ENCODE data around the gene NT5DC2. TPM values are rescaled to one million over a fixed set of nuclear protein-coding genes. Genes with fewer than 3 reads are reported as not detected.

The NT5DC2 gene
- total and polyA plus RNA-seq, 7 donors: 6.8 to 13.7 (median 10.3) TPM

DNA sequence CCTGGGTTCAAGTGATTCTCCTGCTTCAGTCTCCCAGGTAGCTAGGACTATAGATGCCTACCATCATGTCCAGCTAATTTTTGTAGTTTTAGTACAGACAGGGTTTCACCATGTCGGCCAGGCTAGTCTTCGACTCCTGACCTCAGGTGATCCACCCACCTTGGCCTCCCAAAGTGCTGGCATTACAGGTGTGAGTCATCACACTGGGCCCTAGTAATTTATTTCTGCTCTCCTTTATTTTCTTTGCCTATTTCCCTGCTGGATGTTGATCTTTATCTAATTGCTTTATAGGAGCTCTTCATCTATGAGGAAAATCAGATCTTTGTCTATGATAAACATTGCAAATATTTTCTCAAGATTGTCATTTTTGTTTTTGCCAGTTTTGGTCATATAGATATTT is 34.4 kb upstream of the NT5DC2 start:
- H3K4me3 ChIP-seq: no peak overlapping the region
- 76 to 97% (median 85%) methylated on average over 2 of the region's 2 CpGs for WGBS, 3 donors
- no peak overlapping the region for H3K27ac ChIP-seq
- no peaks in the 10 kb centered on the region for H3K9me3 ChIP-seq
- ATAC-seq: no peak
- TF ChIP-seq CTCF (IDR thresholded peaks at IDR 0.05): no peak
- intact Hi-C loops (cut with DNase I): no loop called here
- no peak for DNase-seq
- H3K4me1 ChIP-seq: peaks cover 4% of the 10 kb centered on the region
- peaks cover 9 to 55% of the 10 kb centered on the region in 2 donors for H3K36me3 ChIP-seq (ENCODE audit: insufficient read depth in 1 of 2, low read depth in 1 of 2)
- no peaks in the 10 kb centered on the region for H3K27me3 ChIP-seq (ENCODE audit: insufficient read depth in 3 of 3, low read length in 2 of 3)

DNA sequence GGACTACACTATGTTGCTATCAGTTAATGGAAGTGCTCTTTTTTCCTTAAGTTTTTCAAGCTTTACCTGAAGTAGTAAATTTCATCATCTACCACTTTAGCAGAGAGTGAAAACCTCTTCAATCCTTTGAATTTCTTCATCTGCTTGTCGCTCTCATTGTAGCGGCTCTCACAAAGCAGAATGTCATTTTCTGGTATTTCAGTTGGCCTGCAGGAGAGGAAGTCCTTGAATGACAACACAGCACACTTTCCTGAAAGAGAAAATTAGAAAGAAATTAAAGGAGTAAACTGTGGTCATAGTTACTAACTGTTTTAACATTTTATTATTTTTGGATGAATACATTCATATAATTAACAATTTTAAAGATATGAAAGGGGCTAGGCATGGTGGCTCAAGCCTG is 30.3 kb upstream of the NT5DC2 start:
- peaks cover 17 to 83% of the 10 kb centered on the region in 2 donors for H3K36me3 ChIP-seq (ENCODE audit: insufficient read depth in 1 of 2, low read depth in 1 of 2)
- ATAC-seq: no peak
- no peaks in the 10 kb centered on the region for H3K4me1 ChIP-seq
- no peak for DNase-seq
- no peak overlapping the region for H3K4me3 ChIP-seq
- intact Hi-C loops (cut with DNase I): no loop called here
- WGBS, 3 donors: 91 to 95% (median 92%) methylated on average over 2 of the region's 2 CpGs
- TF ChIP-seq CTCF (IDR thresholded peaks at IDR 0.05): no peak
- H3K27me3 ChIP-seq (ENCODE audit: insufficient read depth in 3 of 3, low read length in 2 of 3): no peaks in the 10 kb centered on the region
- no peak overlapping the region for H3K27ac ChIP-seq
- H3K9me3 ChIP-seq: no peaks in the 10 kb centered on the region

DNA sequence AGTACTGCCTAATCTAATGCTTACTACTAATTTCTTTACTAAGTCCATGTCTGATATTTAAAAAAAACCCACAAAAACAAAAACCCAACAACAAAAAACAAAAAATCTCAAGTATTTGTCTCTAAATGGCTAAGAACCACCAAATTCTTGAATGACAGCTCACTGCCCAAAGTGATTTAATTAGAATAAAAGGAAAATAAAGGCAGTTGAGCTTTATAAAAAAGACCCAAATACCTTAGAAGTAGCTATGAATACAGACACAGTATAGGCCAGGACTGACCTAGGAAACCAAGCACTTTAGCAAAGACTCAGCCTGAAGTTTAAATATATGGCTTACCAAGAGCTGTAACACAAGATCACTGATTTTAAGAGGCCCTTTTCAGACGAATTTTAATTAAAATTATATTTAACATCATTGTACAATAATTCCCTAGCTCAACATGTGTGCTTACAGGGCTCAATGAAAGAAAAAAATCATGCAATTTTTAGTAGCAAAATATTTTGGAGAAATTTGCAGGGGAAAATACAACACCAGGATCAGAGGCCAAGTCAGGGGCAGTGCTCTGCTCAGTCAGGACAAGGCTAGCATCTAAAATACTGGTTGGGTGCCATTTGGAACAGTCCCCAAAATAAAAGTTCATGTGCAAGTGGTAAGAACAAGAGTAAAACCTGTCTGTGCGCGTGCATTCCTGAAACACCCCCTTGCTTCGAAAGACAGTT is 27.5 kb upstream of the NT5DC2 start:
- Histone ChIP-seq H3K27me3 (ENCODE audit: insufficient read depth in 3 of 3, low read length in 2 of 3) (no peaks in the 10 kb centered on the region), H3K27ac (no peak overlapping the region), H3K4me3 (no peak overlapping the region), H3K9me3 (no peaks in the 10 kb centered on the region), H3K36me3 (ENCODE audit: insufficient read depth in 1 of 2, low read depth in 1 of 2) (peaks cover 21 to 89% of the 10 kb centered on the region in 2 donors), H3K4me1 (no peaks in the 10 kb centered on the region)
- 75 to 78% (median 76%) methylated on average over 4 of the region's 4 CpGs for WGBS, 3 donors
- ATAC-seq (no peak), DNase-seq (no peak)
- no peak for TF ChIP-seq CTCF (IDR thresholded peaks at IDR 0.05)
- intact Hi-C loops (cut with DNase I): no loop called here

DNA sequence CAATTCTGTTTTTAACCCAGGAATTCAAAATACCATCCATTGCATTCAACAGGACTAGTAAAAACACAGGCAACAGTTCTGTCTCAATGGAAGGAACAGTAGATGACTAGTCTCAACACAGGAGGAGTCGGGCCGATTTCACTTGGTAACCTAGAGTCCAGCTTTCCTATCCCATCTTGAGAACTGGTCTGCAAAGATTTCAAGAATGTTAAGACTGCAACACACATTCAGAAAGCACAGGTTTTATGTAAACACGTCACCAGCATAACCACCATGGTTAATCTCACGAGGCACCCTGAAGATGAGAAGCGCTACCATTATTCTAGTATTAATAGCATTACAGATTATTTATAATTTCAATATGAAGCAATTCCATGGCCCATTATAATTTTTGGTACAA is 24.8 kb upstream of the NT5DC2 start:
- Histone ChIP-seq H3K9me3 (no peaks in the 10 kb centered on the region), H3K27me3 (ENCODE audit: insufficient read depth in 3 of 3, low read length in 2 of 3) (no peaks in the 10 kb centered on the region), H3K36me3 (ENCODE audit: insufficient read depth in 1 of 2, low read depth in 1 of 2) (peaks cover 20 to 97% of the 10 kb centered on the region in 2 donors), H3K4me1 (no peaks in the 10 kb centered on the region), H3K27ac (no peak overlapping the region), H3K4me3 (no peak overlapping the region)
- no peak for ATAC-seq
- WGBS, 3 donors: 96 to 99% (median 97%) methylated on average over 5 of the region's 5 CpGs
- no peak for TF ChIP-seq CTCF (IDR thresholded peaks at IDR 0.05)
- intact Hi-C loops (cut with DNase I): no loop called here
- DNase-seq: no peak
